Epithelial cell of proximal tubule (primary cell): Measurements from ENCODE around the gene NDUFS7. TPM values are rescaled to one million over a fixed set of nuclear protein-coding genes. Genes with fewer than 3 reads are reported as not detected.

Experiments used
- DNase-seq: peaks from one replicate; pipeline ENCODE4 v3.0.0-alpha.2; 2011; ENCODE audit warnings: low read depth
- H3K4me3 ChIP-seq: 2 replicates; pipeline ENCODE4 v1.5.1; 2011; ENCODE audit warnings: low read depth, mild to moderate bottlenecking, low read length
- CTCF ChIP-seq: conservative IDR thresholded peaks from 2 replicates; pipeline ENCODE4 v1.5.1; 2012; ENCODE audit warnings: low read depth, mild to moderate bottlenecking, low read length
- total RNA-seq: library from RNA; depleted of rRNA; stranded (reverse); fragments of >200 nt; gene quantifications from 2 replicates; pipeline ENCODE4 v1.2.3, GENCODE V29; 2015

Gene NDUFS7
- total RNA-seq, 1 donor from 2014 or later = 174 TPM

- TF ChIP-seq CTCF = no peak
- H3K4me3 ChIP-seq = no peak overlapping the region
- no peak for DNase-seq
Measured at GRCh38 chr19:1373534-1374249, 10.0 kb upstream of the NDUFS7 start.

GRCh38 chr19:1374250-1374577 is 9.5 kb upstream of the NDUFS7 start:
- H3K4me3 ChIP-seq = no peak overlapping the region
- DNase-seq = no peak
- TF ChIP-seq CTCF = no peak

GRCh38 chr19:1376415-1376805 is 7.3 kb upstream of the NDUFS7 start:
- DNase-seq = no peak
- H3K4me3 ChIP-seq = no peak overlapping the region
- TF ChIP-seq CTCF = no peak

GRCh38 chr19:1377176-1377964 is 6.3 kb upstream of the NDUFS7 start:
- TF ChIP-seq CTCF = no peak
- no peak for DNase-seq
- no peak overlapping the region for H3K4me3 ChIP-seq

- H3K4me3 ChIP-seq = no peak overlapping the region
- peak; percentile 14 for TF ChIP-seq CTCF
- no peak for DNase-seq
Measured at GRCh38 chr19:1377965-1378785, 5.5 kb upstream of the NDUFS7 start.

- TF ChIP-seq CTCF = no peak
- H3K4me3 ChIP-seq = no peak overlapping the region
- no peak for DNase-seq
Measured at GRCh38 chr19:1379126-1379905, 4.4 kb upstream of the NDUFS7 start.
